ENCODE data around the gene SLC26A2.

GRCh38 chr5:149975409-149975808, 14.9 kb downstream of the SLC26A2 start:
- no peak for TF ChIP-seq CTCF (IDR thresholded peaks at IDR 0.05; ENCODE audit: low read depth, low read length, missing input control)
- no peak for TF ChIP-seq RXRA (IDR thresholded peaks at IDR 0.05)
- no peak for TF ChIP-seq RAD21 (IDR thresholded peaks at IDR 0.05)
- no peak for TF ChIP-seq JUND (IDR thresholded peaks at IDR 0.05)
- TF ChIP-seq MAX (IDR thresholded peaks at IDR 0.05) = no peak
- no peak for TF ChIP-seq YY1 (IDR thresholded peaks at IDR 0.05)
- no peak for TF ChIP-seq REST (IDR thresholded peaks at IDR 0.05)
- TF ChIP-seq GABPA (IDR thresholded peaks at IDR 0.05 in 1 of 2, conservative IDR thresholded peaks at IDR 0.05 in 1 of 2) = no peak
- no peak for TF ChIP-seq ATF3 (IDR thresholded peaks at IDR 0.05)
- TF ChIP-seq ZBTB33 (IDR thresholded peaks at IDR 0.05) = no peak
- TF ChIP-seq FOXA2 (IDR thresholded peaks at IDR 0.05) = no peak
- TF ChIP-seq HNF4A (conservative IDR thresholded peaks at IDR 0.05) = no peak
- TF ChIP-seq EGR1 (IDR thresholded peaks at IDR 0.05; ENCODE audit: low read depth in 2 of 2) = no peak
